ENCODE results near the gene NTPCR. TPM values are rescaled to one million over a fixed set of nuclear protein-coding genes. Genes with fewer than 3 reads are reported as not detected.
A peak's percentile ranks its signal among the peaks of the same experiment; 100 is the strongest.

Gene NTPCR
- total RNA-seq, 4 donors from 2014 or later: 13.5 to 53.3 (median 37.2) TPM

GRCh38 chr1:232944347-232944746 lies 6.1 kb upstream of the NTPCR start:
- Histone ChIP-seq H3K9me3 (no peaks in the 10 kb centered on the region), H3K27ac (no peak overlapping the region), H3K27me3 (no peaks in the 10 kb centered on the region), H3K36me3 (no peaks in the 10 kb centered on the region), H3K4me3 (no peak overlapping the region), H3K4me1 (no peaks in the 10 kb centered on the region)
- DNase-seq: no peak
- TF ChIP-seq CTCF (IDR thresholded peaks at IDR 0.05) (no peak), POLR2A (IDR thresholded peaks at IDR 0.05) (no peak), POLR2AphosphoS5 (IDR thresholded peaks at IDR 0.05) (no peak), EP300 (IDR thresholded peaks at IDR 0.05; ENCODE audit: low read depth) (no peak)
- intact Hi-C loops (cut with DNase I; ENCODE audit: low total_unique reads) (loop anchor here (10.0 kb wide), 1 partner anchor 1560 kb away; no protein-coding TSS in a partner anchor), in situ Hi-C loops (cut with MboI; ENCODE audit: low pct_ligation_motif_present in 1 of 4, low pct_unique_long_range_greater_than_20kb in 1 of 4, low sequenced_read_pairs in 3 of 4) (no loop called here)
- 69 to 80% methylated on average over 4 to 5 of the region's 5 CpGs for WGBS, 2 donors (ENCODE audit: low coverage in 1 of 2)

GRCh38 chr1:232949636-232950196 lies 695 bp upstream of the NTPCR start:
- Histone ChIP-seq H3K27ac (peak overlapping the region; percentile 84 to 92 (median 88)), H3K4me1 (peaks cover 0 to 31% (median 19%) of the 10 kb centered on the region in 4 donors), H3K4me3 (peak overlapping the region; percentile 69 to 95 (median 86)), H3K9me3 (no peaks in the 10 kb centered on the region), H3K27me3 (no peaks in the 10 kb centered on the region), H3K36me3 (no peaks in the 10 kb centered on the region)
- DNase-seq: no peak
- WGBS, 2 donors (ENCODE audit: low coverage in 1 of 2): 66 to 76% methylated on average over 5 of the region's 5 CpGs
- intact Hi-C loops (cut with DNase I; ENCODE audit: low total_unique reads): loop anchor here (10.0 kb wide), 1 partner anchor 1555 kb away; no protein-coding TSS in a partner anchor
- in situ Hi-C loops (cut with MboI; ENCODE audit: low pct_ligation_motif_present in 1 of 4, low pct_unique_long_range_greater_than_20kb in 1 of 4, low sequenced_read_pairs in 3 of 4): loop anchor here in 3 of 4 donors (10.0 to 25.0 kb wide), 2 partner anchors 312 to 315 kb away; partner anchors contain the start of gene SIPA1L2 (in 3 of the 3)
- TF ChIP-seq EP300 (IDR thresholded peaks at IDR 0.05; ENCODE audit: low read depth): no peak
- TF ChIP-seq POLR2A (IDR thresholded peaks at IDR 0.05): no peak
- no peak for TF ChIP-seq POLR2AphosphoS5 (IDR thresholded peaks at IDR 0.05)
- TF ChIP-seq CTCF (IDR thresholded peaks at IDR 0.05): no peak

GRCh38 chr1:232951180-232951579 lies 769 bp downstream of the NTPCR start:
- WGBS, 2 donors (ENCODE audit: low coverage in 1 of 2): 7 to 11% methylated on average over 3 to 5 of the region's 5 CpGs
- Histone ChIP-seq H3K9me3 (no peaks in the 10 kb centered on the region), H3K27me3 (no peaks in the 10 kb centered on the region), H3K27ac (peak overlapping the region; percentile 84 to 92 (median 88)), H3K4me1 (peaks cover 0 to 31% (median 19%) of the 10 kb centered on the region in 4 donors), H3K4me3 (peak overlapping the region; percentile 69 to 95 (median 86)), H3K36me3 (peaks cover 0 to under 1% (median 0%) of the 10 kb centered on the region in 4 donors)
- TF ChIP-seq CTCF (IDR thresholded peaks at IDR 0.05): no peak
- TF ChIP-seq POLR2A (IDR thresholded peaks at IDR 0.05): no peak
- no peak for TF ChIP-seq EP300 (IDR thresholded peaks at IDR 0.05; ENCODE audit: low read depth)
- no peak for TF ChIP-seq POLR2AphosphoS5 (IDR thresholded peaks at IDR 0.05)
- DNase-seq: peak; percentile 39
- intact Hi-C loops (cut with DNase I; ENCODE audit: low total_unique reads): no loop called here
- in situ Hi-C loops (cut with MboI; ENCODE audit: low pct_ligation_motif_present in 1 of 4, low pct_unique_long_range_greater_than_20kb in 1 of 4, low sequenced_read_pairs in 3 of 4): loop anchor here in 3 of 4 donors (10.0 to 25.0 kb wide), 2 partner anchors 314 to 316 kb away; partner anchors contain the start of gene SIPA1L2 (in 3 of the 3)

GRCh38 chr1:232951605-232952004 lies 1.2 kb downstream of the NTPCR start:
- H3K4me3 ChIP-seq: peak overlapping the region in 3 of 4 donors; percentile 69 to 95 (median 88)
- WGBS, 2 donors (ENCODE audit: low coverage in 1 of 2): 45 to 50% methylated on average over 1 of the region's 1 CpG
- peak overlapping the region; percentile 84 to 92 (median 88) for H3K27ac ChIP-seq
- TF ChIP-seq CTCF (IDR thresholded peaks at IDR 0.05): no peak
- TF ChIP-seq POLR2AphosphoS5 (IDR thresholded peaks at IDR 0.05): no peak
- no peak for TF ChIP-seq EP300 (IDR thresholded peaks at IDR 0.05; ENCODE audit: low read depth)
- TF ChIP-seq POLR2A (IDR thresholded peaks at IDR 0.05): no peak
- intact Hi-C loops (cut with DNase I; ENCODE audit: low total_unique reads): no loop called here
- peaks cover 0 to 5% (median 0%) of the 10 kb centered on the region in 4 donors for H3K36me3 ChIP-seq
- no peaks in the 10 kb centered on the region for H3K9me3 ChIP-seq
- peaks cover 0 to 31% (median 19%) of the 10 kb centered on the region in 4 donors for H3K4me1 ChIP-seq
- no peaks in the 10 kb centered on the region for H3K27me3 ChIP-seq
- in situ Hi-C loops (cut with MboI; ENCODE audit: low pct_ligation_motif_present in 1 of 4, low pct_unique_long_range_greater_than_20kb in 1 of 4, low sequenced_read_pairs in 3 of 4): loop anchor here in 3 of 4 donors (10.0 to 25.0 kb wide), 2 partner anchors 314 to 317 kb away; partner anchors contain the start of gene SIPA1L2 (in 3 of the 3)
- no peak for DNase-seq

Data from transverse colon (tissue), 4 donors.